HL-60 (cell line): Measurements from ENCODE around the gene RNMT.

Experiments
- DNase-seq, 2 experiments: peaks; one replicate each; pipeline ENCODE4 v3.0.0-alpha.2; 2010 to 2020; ENCODE audit warnings: low read depth in 1 of 2, low spot score in 1 of 2
- H3K27ac ChIP-seq: fragments of 250-450 bp; sonication (Bioruptor Pico); replicated peaks from 2 replicates; pipeline ENCODE4 v1.5.1; 2020; ENCODE audit warnings: mild to moderate bottlenecking, moderate library complexity
- H3K27me3 ChIP-seq: fragments of 250-450 bp; sonication (Bioruptor Pico); 2 replicates; pipeline ENCODE4 v1.5.1; 2021; ENCODE audit warnings: mild to moderate bottlenecking, moderate library complexity; ENCODE audit not compliant: insufficient read depth, poor library complexity, severe bottlenecking
- H3K4me3 ChIP-seq: replicated peaks from 2 replicates; pipeline ENCODE4 v1.5.1; 2011; ENCODE audit warnings: mild to moderate bottlenecking, control low read depth, low read length; ENCODE audit not compliant: insufficient read depth
- GABPA ChIP-seq: IDR thresholded peaks from 2 replicates; pipeline ENCODE4 v1.6.1; 2012; ENCODE audit warnings: low read depth
- POLR2AphosphoS5 ChIP-seq: IDR thresholded peaks from 2 replicates; pipeline ENCODE4 v1.6.1; 2012; ENCODE audit warnings: low read depth
- SPI1 ChIP-seq: IDR thresholded peaks from 2 replicates; pipeline ENCODE4 v1.6.1; 2012; ENCODE audit warnings: low read depth, mild to moderate bottlenecking, borderline replicate concordance
- TF ChIP-seq, protein P1 (sequence below): IDR thresholded peaks from 2 replicates; pipeline ENCODE4 v1.6.1; 2012; ENCODE audit warnings: low read depth; ENCODE audit not compliant: insufficient replicate concordance
- TF ChIP-seq, protein P2 (sequence below): IDR thresholded peaks from one replicate; pipeline ENCODE4 v1.5.1; 2011; ENCODE audit warnings: low read length, control low read depth, inconsistent platforms; ENCODE audit not compliant: insufficient read depth

The RNMT gene

DNA sequence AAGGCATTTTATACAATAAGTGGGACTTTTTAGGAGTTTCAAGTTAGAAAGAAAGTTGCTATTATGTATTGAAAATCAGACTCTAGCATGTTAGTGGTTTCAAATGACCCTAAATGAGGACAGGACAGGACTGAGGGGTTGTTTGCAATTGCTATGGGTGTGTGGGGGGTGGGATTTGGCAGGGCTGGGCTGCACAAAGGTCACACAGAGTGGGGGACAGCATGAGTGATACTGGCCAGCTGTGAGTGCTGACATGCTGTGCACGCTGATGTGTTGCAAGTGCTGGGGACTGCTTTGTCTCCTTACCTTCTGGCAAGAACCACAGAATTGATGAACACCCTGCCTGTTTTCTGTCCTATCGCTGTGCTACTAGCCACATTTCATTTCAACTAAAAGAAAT lies 29.8 kb downstream of the RNMT start:
- Histone ChIP-seq H3K4me3 (no peak overlapping the region), H3K27me3 (no peaks in the 10 kb centered on the region), H3K27ac (no peak overlapping the region)
- TF ChIP-seq GABPA: no peak
- TF ChIP-seq, protein P1, sequence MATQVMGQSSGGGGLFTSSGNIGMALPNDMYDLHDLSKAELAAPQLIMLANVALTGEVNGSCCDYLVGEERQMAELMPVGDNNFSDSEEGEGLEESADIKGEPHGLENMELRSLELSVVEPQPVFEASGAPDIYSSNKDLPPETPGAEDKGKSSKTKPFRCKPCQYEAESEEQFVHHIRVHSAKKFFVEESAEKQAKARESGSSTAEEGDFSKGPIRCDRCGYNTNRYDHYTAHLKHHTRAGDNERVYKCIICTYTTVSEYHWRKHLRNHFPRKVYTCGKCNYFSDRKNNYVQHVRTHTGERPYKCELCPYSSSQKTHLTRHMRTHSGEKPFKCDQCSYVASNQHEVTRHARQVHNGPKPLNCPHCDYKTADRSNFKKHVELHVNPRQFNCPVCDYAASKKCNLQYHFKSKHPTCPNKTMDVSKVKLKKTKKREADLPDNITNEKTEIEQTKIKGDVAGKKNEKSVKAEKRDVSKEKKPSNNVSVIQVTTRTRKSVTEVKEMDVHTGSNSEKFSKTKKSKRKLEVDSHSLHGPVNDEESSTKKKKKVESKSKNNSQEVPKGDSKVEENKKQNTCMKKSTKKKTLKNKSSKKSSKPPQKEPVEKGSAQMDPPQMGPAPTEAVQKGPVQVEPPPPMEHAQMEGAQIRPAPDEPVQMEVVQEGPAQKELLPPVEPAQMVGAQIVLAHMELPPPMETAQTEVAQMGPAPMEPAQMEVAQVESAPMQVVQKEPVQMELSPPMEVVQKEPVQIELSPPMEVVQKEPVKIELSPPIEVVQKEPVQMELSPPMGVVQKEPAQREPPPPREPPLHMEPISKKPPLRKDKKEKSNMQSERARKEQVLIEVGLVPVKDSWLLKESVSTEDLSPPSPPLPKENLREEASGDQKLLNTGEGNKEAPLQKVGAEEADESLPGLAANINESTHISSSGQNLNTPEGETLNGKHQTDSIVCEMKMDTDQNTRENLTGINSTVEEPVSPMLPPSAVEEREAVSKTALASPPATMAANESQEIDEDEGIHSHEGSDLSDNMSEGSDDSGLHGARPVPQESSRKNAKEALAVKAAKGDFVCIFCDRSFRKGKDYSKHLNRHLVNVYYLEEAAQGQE: no peak
- TF ChIP-seq, protein P2, sequence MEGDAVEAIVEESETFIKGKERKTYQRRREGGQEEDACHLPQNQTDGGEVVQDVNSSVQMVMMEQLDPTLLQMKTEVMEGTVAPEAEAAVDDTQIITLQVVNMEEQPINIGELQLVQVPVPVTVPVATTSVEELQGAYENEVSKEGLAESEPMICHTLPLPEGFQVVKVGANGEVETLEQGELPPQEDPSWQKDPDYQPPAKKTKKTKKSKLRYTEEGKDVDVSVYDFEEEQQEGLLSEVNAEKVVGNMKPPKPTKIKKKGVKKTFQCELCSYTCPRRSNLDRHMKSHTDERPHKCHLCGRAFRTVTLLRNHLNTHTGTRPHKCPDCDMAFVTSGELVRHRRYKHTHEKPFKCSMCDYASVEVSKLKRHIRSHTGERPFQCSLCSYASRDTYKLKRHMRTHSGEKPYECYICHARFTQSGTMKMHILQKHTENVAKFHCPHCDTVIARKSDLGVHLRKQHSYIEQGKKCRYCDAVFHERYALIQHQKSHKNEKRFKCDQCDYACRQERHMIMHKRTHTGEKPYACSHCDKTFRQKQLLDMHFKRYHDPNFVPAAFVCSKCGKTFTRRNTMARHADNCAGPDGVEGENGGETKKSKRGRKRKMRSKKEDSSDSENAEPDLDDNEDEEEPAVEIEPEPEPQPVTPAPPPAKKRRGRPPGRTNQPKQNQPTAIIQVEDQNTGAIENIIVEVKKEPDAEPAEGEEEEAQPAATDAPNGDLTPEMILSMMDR: no peak
- no peak for TF ChIP-seq SPI1
- no peak for TF ChIP-seq POLR2AphosphoS5
- no peak for DNase-seq

DNA sequence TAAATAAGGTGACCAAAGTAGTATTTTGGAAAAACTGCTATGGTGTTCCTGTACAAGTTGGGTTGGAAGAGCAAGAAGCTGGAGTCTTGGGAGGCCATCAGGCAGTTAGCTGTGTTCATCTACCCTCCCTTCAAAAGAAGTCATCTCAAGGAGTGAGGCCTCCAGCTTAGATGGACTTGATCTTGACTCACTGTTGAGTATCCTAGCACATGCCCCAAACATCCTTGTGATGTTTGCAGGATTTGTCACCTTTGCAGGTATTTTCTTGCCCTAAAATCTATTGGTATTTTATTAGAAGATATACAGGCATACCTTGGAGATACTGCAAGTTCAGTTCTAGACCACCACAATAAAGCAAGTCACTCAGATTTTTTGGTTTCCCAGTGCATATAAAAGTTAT lies 30.2 kb downstream of the RNMT start:
- no peaks in the 10 kb centered on the region for H3K27me3 ChIP-seq
- no peak overlapping the region for H3K4me3 ChIP-seq
- no peak overlapping the region for H3K27ac ChIP-seq
- DNase-seq: no peak
- TF ChIP-seq SPI1 (no peak), GABPA (no peak), POLR2AphosphoS5 (no peak)
- TF ChIP-seq, protein P2: no peak
- TF ChIP-seq, protein P1: no peak

DNA sequence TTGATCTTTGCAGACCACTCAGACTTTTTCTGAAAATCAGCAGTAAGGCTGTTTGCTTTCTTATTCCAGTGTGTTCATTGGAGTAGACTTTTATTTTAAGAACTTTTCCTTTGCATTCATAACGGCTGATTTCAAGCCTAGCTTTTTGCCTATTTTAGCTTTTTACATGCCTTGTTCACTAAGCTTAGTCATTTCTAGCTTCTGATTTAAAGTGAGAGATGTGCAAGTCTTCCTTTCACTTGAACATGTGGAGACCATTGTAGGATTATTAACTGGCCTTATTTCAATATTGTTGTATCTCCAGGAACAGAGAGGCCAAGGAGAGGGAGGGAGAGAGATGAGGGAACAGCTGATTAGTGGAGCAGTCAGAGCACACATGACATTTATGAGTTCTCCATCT lies 32.1 kb downstream of the RNMT start:
- TF ChIP-seq GABPA (no peak), POLR2AphosphoS5 (no peak), SPI1 (no peak)
- TF ChIP-seq, protein P2: no peak
- TF ChIP-seq, protein P1: no peak

More for the DNA sequence above, 32.1 kb downstream of the RNMT start:
- H3K27ac ChIP-seq: no peak overlapping the region
- no peaks in the 10 kb centered on the region for H3K27me3 ChIP-seq
- H3K4me3 ChIP-seq: no peak overlapping the region
- no peak for DNase-seq
